NCI-H748 treated with DMSO at 0.1 percent for 48 hours (cell line): ENCODE data around the gene NKX6-2.
"Not testable (repeated sequence)": the region's sequence is repeated elsewhere in the genome, so short reads cannot be mapped to it uniquely, and the experiment has no call there.

ENCODE experiments used
- DNase-seq: peaks from one replicate; lab custom pipeline; 2025; lab: John Stamatoyannopoulos, UW

The NKX6-2 gene

GRCh38 chr10:132812520-132812919 lies 26.6 kb upstream of the NKX6-2 start:
- DNase-seq = no peak

- no peak for DNase-seq
Measured at GRCh38 chr10:132811891-132812481, 26.0 kb upstream of the NKX6-2 start.

- no peak for DNase-seq
Measured at GRCh38 chr10:132810807-132811700, 25.1 kb upstream of the NKX6-2 start.

- no peak for DNase-seq
Measured at GRCh38 chr10:132810141-132810806, 24.3 kb upstream of the NKX6-2 start.

DNA sequence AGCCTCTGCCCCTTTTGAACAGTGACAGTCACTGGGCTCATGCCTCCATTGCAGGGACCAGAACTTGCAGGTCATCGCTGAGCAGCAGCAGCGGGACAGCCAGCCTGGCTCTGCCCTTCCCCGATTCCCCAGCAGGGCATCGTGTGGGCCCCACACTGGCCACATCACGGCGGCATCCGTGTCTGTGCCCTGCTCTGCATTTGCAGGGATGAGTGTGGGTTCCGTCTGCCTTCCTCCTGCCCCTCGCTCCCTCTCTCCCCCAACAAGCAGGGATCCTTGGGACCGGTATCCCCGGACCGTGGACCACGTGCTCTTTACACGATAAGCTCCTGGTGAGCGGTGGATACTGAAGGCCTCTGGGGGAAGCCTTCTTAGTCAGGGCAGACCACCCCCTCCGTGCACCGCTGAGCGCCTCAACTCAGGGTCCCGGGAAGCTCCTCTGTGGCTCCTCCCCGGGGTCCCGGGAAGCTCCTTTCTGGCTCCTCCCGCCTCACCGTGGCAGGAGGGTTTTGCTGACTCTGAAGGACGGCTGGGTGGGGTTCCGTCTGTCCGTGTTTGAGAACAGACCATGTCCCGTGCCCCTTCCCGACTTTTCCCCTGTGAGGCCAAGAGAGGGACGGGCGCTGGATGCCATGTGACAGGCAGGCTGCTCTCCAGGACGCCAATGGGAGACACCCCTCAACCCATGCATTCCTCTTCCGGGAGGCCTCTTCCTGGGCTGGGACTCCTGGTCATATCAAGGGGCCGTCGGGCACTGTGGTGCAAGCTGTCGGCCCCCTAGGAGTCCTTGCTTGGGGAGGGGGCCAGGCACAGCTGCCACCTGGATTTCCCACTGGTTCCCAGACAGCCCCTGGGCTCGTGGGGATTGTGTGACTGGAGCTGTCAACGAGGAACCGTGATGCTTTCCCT lies 23.5 kb upstream of the NKX6-2 start:
- no peak for DNase-seq

- DNase-seq = no peak
Measured at GRCh38 chr10:132808383-132809231, 22.7 kb upstream of the NKX6-2 start.

GRCh38 chr10:132807621-132808049 lies 21.7 kb upstream of the NKX6-2 start:
- no peak for DNase-seq

DNA sequence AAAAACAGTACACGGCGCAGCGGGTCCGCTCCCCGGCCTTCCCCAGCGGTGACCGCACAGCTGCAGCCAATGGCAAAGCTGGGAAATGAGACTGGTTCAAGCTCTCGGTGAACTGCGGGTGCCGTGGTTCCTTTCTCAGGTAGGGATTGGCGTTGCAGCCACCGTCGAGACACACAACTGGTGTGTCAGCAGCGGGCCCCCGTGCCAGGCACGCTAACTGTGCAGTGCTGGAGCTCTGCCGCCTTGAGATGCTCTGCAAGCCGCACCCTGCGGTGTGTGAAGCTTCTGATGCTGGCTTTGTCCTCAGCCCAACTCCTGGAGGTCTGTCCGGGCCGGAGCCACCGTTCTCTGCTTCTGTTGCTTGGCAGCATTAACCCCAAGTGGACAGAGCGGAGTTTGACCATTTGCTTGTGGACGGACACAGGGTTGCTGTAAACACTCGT lies 20.6 kb upstream of the NKX6-2 start:
- no peak for DNase-seq

- DNase-seq = no peak
Measured at GRCh38 chr10:132806110-132806509, 20.2 kb upstream of the NKX6-2 start.

- no peak for DNase-seq
Measured at GRCh38 chr10:132805599-132805998, 19.7 kb upstream of the NKX6-2 start.

DNA sequence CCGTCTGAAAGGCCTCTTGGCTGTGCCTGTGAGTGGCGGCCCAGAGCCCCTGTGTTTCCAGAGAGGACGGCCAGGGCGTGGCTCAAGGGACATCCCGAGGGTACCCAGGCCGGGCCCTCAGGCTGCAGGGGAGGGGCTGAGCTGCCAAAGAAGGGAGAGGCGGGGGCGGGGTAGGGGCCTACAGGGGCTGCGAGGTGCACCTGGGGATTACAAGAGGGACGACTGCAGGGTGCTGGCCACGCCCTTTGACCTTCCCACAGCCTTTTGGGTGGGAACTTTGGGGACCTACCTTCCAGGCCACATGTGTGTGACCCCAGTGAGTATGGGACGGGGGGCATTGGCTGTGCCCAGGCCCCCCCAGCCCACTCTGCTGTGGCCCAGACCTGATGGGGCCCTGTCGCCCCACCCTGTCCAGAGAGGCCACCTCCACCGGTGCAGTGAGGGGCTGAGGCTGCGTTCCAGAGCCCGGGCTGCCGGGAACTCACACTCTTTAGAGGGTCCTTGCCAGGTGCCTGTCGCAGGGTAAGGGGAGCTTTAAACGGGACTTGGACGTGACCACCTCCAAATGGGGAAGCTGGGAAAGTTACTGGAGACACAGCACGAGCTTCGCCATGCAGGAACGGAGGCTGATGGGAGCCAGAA lies 19.0 kb upstream of the NKX6-2 start:
- DNase-seq = no peak

DNA sequence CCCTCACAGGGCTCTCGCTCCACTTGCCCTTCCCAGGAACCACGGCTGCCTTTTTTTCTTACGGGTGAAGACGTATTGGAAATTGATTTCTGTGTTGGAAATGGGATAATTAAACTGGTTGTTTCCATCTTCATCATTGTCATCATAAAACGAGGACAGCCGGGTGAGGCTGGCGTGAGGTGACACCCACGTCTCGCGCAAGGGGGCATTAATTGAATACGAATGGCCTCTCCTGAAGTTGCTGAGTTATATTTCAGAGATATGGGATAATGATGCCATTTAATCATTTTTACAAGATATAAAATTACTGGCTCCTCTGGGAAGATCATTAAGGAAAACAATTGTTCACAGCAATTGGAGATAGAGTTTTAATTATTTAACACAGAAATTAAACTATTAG lies 18.3 kb upstream of the NKX6-2 start:
- no peak for DNase-seq

DNA sequence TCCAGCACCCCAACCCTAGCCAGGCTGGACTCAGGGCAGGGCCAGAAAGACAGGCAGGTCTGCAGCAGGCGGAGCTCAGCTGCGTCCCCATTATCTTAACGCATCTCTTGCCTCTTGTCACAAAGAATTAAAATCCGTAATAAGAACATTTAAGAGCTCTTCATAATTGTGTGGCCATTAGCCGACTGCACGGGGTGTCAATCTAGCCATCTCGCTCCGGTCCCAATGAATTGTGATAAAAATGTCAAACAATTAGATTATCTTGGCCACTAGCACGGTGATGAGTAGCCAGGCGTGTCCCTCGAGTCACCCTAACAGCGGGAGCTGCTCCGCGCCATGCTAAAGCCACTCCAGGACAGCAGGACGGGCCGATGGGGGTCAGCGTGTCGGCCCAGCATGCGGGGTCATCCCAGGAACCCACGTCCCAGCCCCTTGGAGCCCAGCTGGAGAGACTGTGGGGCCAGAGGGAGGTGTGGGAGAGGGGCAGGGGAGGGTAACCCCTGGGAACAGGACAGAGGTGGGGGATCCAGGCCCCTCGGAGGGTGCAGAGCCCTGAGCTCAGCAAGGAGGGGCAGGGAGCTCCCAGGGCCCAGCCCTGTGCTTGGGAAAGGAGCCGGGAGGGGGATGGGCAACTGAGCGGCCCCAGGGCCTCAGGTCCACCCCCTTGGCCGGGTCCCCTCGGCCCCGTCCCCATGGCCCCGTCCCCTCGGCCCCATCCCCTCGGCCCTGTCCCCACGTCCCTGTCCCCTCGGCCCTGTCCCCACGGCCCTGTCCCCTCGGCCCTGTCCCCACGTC lies 17.7 kb upstream of the NKX6-2 start:
- DNase-seq = no peak

- DNase-seq = no peak
Measured at GRCh38 chr10:132802694-132803320, 16.9 kb upstream of the NKX6-2 start.

DNA sequence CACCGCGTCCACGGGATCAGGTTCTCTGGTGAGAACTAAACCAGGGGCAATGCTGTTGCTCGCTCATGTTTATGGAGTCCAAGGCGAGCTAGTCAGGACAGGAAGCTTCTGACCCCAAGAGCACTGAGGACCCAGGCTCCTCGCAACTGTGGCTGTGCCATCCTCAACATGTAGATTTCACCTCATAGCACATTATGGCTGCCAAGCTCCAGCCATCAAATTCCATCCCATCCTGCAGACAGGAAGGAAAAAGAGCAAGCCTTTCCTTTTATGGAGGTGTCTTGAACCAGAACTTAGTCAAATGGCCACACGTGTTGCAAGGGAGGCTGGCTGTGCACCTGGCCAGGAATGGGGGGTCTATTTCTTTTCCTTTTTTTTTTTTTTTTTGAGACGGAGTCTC lies 16.1 kb upstream of the NKX6-2 start:
- DNase-seq = no peak

GRCh38 chr10:132799865-132800264 lies 13.9 kb upstream of the NKX6-2 start:
- no peak for DNase-seq

GRCh38 chr10:132798876-132799275 lies 12.9 kb upstream of the NKX6-2 start:
- no peak for DNase-seq

DNA sequence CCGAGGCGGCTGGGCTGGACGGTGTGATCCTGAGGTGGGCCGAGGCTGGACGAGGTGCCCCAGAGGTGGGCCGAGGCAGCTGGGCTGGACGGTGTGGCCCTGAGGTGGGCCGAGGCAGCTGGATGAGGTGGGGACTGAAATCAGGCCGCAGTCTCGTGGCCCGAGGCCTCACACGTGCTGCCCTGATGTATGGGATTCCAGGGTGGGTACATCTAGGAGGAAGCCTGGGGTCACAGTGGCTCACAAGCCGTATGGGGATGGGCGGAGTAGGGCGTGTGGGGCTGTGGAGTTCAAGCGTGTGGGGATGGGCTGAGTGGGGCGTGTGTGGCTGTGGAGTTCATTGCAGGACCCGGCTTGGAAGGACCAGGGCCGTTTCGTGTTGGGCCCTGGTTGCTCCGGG lies 12.5 kb upstream of the NKX6-2 start:
- DNase-seq = no peak

DNA sequence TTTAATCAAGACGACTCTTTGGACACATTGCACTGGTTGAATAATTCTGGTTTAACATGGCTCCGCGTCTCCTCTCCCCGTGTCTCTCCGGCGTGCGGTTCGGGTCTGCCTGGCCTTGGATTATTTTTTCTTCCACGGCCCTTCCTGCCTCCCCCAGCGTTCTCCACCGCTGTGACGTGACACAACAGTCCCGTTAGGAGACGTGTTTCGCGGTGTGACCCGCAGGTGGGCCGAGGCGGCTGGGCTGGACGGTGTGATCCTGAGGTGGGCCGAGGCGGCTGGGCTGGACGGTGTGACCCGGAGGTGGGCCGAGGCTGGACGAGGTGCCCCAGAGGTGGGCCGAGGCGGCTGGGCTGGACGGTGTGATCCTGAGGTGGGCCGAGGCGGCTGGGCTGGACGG lies 12.0 kb upstream of the NKX6-2 start:
- not testable (repeated sequence) for DNase-seq
